Activated naive CD4-positive, alpha-beta T cell treated with Interleukin-2 at 50 U/mL for 16 hours (primary cell): ENCODE data around the gene SH3YL1.

Experiments
- DNase-seq: peaks from one replicate; pipeline ENCODE4 v3.0.0-alpha.2; 2020

SH3YL1 gene

DNA sequence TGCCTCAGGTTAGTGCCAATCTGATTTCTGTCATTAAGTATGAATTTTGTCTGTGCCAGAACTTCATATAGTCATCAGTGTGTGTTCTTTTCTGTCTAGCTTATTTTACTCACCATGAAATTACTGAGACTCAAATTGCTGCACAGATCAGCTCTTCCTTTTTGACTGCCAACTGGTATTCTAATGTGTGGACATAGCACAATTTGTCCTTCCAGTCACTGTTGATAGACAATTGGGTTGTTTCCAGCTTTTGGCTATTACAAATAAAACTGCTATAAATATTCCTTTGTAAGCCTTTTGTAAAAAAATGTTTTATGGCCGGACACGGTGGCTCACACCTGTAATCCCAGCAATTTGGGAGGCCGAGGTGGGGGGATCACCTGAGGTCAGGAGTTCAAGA is 7.7 kb downstream of the SH3YL1 start:
- DNase-seq = no peak

DNA sequence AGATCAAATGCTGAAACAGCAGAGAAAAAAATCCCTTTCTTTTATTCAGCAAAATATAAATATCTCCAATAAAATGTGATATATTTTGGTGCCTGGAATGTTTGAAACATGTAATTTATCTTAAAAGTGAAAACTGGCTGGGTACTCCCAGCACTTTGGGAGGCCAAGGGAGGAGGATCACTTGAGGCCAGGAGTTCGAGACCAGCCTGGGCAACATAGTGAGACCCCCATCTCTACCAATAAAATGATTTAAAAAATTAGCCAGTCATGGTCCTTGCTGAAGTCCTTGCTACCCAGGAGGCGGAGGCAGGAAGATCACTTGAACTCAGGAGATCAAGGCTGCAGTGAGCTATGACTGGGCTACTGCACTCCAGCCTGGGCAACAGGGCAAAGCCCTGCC is 8.6 kb downstream of the SH3YL1 start:
- no peak for DNase-seq

DNA sequence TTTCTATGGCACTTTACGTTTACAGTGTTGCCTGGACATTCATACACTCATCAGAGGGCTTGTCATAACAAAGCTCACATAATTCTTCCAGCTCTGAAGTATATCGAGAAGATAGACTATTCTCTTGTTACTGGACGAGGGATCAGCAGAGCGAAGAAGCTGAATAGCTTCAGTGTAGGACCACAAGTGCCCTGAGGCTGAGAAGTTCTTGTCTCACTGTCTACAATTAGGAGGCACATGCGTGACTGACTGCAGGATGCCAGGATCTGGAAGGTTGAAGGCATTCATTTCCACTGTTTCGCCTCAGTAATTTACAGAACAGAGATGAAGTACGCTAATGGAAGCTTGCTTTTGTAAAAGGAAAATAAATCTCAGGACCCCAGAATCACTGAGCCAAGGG is 9.6 kb downstream of the SH3YL1 start:
- no peak for DNase-seq

DNA sequence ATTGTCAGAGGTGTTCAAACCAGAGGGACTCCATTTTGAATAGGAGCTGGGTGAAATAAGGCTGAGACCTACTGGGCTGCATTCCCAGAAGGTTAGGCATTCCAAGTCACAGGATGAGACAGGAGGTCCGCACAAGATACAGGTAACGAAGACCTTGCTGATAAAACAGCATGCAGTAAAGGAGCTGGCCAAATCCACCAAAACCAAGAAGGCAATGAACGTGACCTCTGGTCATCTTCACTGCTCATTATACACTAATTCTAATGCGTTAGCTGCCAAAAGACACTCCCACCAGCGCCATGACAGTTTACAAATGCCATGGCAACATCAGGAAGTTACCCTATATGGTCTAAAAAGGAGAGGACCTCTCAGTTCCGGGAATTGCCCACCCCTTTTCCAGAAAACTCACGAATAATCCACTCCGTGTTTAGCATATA is 10.6 kb downstream of the SH3YL1 start:
- no peak for DNase-seq

DNA sequence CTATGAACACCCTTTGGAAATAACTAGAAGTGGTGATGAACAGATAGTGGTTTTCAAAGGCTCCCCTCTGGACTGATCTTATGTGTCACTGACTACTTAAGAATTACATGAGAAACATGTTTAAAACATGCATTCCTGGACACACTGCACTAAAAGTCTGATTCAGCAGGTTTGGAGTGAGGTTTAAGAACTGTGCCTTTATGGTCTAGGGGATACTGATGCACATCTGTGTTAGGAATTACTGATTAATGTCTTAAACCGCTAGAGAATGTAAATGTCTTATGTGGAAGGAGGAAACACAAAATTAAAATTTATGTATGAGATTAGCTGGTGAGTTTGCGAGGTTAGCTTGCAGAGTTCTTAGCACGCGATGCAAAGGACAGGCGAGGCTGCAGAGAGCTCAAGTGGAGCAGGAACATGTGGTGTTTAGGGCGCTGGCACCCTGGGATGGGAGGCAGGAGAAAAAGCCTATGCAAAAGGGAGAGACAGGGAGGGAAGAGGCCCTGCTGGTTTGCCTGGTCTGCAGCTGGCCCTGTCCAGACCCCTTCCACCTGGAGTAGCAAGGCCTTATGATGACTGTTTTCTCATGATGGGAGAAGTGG is 11.7 kb downstream of the SH3YL1 start:
- DNase-seq = no peak

DNA sequence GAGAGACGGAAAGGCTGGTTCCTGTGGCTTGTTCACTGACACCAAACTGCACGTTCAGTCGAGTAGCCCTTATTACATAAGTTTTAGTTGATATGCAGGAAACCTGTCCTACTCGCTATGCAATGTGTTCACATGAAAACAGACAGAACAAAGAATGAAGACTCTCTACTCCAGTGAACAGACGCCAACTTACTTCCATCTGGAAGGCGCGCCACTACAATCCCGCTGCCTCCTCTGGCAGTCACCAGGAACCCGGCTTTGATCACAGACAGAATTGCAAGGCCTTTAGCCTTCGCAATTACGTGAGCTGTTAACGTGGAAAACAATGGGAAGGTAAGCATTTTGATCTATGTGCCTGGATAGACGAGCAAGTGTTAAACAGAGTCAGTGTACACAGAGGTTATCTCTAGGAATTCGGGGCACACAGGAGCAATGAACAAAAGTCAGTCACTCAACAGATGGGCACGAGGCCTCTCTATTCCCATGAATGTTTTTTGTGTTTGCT is 14.2 kb downstream of the SH3YL1 start:
- no peak for DNase-seq

DNA sequence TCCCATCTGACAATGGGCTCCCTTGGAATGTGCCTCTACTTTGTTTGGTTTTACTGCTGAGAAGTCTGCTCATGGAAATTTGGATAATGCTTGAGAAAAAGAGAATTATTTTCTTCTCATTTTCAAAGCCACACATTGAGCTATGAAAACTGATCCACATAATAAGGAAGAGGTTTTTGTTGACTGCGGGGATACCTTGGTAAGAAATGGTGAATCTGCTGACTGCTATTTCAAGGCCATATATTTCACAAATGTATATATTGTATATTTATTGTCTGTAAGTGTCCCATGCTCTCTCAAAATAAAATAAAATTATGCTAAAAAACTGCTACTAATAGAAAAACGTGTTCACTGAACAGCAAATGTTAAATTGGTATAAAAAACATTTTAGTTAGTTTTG is 15.1 kb downstream of the SH3YL1 start:
- no peak for DNase-seq

DNA sequence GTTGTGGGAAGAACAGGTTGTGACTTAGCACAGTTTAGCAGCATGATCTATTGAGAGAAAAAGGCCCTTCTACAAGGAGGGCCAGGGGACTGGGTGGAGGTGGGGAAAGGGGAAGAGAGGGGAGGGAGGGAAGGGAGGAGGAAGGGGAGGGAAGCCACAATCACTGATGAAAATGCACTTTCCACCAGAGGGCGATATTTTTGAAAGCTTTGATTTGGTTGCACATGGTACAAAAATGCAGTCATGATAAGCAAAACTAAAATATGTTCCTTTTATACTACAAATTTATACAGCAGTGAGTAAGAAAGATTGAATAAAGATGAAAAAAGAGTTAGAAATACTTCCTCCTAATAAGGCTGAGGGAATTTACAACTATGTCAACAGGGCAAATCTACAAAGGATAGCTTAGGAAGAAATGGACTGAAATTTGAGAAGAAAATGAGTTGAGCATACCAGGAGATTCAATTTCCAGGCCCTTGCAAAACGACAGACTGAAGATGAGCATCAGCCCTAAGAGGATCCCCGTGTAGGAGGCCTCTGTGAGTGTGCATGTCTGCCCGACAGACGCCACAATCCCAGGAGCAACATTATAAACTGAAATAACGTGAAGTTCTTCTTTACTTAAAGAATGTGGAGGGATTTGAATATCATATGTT is 17.2 kb downstream of the SH3YL1 start:
- DNase-seq = no peak

DNA sequence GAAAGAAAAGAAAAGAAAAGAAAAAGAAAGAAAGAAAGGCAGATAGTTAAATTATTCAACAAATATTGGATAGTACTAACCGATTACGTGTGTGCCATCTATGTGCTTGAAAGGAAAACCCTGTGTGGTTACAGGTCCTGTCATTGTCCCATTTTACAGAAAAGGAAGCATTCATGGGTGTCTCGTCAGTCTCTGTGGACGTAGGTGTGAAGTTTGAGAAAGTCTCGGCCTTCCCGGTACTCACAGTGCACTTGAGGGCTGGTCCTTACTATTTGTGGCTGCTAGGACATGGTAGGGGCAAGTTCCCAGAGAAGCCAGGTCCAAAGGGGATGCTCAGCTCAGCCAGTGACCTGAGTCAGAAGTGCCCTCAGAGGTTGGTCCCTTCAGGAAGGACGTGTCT is 19.3 kb downstream of the SH3YL1 start:
- no peak for DNase-seq

DNA sequence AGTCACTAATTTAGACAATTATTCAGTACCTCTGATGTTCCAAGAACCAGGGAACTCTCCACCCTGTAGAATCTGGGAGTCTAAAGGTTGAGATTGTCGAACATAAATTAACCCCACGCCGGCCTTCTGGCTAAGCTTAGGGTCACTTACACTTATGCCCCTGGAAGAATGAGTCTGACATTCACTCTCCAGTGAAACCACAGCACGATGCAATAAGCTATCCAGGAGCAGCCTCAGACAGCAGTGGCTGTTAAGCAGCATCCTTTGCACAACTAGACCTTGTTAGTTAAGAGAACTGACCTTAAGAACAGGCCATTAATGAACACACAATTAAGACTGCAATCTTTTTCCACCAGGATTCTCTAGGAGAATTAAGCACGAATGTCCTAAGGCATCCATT is 25.0 kb downstream of the SH3YL1 start:
- no peak for DNase-seq

DNA sequence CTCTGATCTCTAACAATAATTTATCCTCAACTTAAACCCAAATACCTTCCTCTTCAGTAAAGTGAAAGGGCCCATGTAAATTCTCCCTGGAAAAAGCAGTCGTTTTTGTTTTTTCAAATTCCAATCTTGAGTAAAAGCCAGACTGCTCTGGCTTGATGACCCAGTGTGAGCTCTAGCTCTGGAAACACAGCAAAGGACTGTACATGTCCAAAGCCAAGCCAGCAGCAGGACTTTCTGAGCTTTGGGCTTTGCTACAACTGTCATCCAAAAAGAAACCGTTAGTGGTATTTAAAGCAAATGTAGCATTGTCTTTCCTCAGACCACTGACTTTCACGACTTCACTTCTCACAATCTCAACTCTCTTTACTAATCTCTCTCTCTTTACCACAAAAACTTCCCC is 25.4 kb downstream of the SH3YL1 start:
- DNase-seq = no peak

DNA sequence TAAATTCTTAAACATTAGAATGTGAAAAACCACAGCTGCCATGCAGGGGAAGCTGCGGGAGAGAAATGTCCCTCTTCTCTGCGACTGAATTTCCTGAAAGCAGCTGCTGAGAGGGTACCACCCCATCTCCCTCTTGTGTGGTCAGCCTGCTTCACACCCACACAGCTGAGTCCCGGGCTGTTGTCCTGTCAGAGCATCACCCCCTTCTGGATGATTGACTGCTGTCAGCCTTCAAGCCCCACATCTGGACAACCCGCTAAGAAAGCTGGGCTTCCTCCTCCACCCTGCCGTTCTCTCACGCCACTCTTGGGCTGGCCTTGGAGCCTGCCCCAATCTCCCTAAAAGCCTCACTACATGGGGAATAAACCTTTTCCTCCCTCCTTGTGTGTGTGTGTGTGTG is 26.0 kb downstream of the SH3YL1 start:
- DNase-seq = no peak

DNA sequence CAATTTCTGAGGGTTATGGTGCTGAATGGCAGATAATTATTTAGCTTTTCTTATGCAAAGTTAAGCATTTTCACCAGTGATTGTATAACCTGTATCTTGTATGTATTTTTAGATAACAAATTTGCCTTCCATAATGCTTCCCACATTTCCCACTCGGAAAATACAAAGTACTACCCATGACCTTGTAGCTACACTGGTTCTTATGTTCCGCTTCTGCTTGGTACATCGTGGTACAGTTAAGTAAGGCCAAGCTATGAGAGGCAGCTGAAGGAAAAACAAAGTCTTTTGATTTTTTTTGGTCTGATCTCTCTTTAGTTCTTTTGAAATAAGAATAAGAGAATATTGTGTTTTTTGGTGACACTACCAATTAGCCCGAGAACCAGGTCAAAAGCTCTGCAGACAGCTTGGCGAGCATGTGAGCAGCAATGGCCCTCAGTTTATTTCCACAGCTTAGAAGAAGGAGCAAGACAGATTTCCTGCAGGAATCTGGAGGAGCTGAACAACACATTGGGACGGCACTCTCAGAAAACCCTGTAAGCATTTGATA is 26.8 kb downstream of the SH3YL1 start:
- DNase-seq = no peak

DNA sequence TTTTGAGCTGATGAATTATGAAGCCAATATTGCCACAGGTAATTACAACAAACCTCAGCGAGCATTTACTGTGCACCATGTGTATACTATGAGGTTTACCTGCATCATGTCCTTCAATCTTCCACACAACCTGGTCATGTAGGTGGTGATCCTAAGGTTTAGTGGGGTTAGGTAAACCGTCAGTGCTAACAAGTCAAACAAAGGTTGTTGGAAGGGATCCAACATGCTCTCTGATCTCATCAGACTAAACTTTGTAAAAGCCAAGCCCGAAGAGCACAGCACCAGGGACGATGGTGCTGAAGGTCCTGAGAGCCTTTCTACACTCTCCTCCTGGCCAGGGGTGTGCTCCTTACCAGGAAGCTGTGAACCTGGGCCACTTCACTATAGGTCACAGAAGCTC is 29.4 kb downstream of the SH3YL1 start:
- no peak for DNase-seq

DNA sequence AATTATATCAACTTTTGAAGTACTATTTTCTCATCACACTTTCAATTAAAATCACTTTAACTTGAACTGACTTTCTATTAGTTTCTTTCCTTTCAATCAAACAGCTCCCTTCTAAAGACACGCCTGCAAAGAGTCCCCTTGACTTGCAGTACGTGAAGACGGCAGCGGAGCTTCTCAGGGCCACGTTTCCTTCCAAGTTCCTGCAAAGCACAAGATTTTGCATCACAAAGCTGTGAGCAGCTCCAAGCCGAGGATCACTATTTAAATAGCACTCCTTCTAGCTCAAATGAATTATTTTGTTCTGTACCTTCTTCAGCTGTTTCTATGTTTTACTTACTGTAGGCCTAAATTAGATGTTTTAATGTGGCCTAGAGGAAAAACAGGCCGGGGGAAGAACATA is 30.8 kb downstream of the SH3YL1 start:
- no peak for DNase-seq

DNA sequence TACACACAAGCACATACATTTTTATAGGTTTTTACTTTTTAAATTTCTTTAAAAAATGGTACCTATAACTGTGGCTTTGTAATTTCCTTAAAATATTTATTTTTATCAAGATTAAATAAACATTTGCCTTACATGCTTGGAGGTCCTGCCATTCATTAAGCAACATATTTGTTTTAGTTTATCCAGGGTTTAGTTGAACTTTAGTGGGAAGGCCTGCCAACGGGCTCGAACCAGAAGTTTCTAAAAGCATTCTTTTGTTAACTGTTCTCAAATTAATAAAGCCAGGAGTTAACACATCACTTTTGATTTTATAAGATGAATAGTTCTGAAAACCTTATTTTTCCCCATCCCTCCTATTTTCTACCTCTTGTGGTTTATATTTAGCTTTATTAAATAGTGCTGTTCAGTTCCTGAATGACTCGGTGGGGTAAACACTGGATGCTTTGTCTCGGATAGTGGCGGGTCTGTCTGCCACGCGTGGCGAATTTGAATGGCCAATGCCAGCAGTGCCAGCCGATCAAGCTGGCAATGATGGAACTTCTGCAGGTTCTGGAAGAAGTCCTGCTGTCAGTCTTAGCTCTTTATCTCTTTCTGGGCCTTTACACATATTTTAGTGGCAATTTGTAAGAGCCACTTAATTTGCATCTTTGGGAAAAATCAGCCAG is 32.2 kb downstream of the SH3YL1 start:
- no peak for DNase-seq

DNA sequence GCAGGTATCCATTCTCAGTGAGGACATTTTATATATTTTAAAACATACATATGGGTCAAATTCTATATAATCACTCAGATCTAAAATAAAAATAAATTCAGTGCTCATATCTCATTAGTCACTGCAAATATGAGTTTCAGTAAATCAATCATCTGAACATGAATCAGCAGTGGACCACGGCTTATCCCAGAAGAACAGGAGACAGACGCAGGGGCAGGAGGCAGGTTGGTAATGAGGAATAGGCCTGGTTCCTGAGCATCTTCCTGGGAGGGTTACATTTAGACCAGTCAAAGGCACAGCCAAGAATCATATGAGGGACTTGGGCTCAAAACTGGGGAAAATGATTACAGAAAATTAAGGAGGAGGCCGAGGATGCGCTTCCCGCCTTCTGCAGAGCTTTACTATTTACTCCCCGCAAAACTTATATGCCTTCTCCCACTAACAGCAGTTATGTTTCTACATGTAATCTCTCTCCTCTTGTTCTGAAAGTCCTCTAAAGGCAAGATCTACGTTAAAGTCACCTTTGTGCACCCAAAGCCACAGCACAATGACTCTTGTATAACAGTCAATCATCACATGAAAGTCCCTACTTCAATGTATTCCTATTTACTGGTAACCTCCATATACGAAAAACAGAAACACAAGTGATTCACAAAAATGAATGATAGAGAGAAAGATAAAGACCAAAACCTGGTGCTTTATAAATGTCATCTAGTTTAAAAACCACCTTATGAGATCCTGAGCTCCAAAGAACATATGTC is 35.1 kb downstream of the SH3YL1 start:
- DNase-seq = no peak

DNA sequence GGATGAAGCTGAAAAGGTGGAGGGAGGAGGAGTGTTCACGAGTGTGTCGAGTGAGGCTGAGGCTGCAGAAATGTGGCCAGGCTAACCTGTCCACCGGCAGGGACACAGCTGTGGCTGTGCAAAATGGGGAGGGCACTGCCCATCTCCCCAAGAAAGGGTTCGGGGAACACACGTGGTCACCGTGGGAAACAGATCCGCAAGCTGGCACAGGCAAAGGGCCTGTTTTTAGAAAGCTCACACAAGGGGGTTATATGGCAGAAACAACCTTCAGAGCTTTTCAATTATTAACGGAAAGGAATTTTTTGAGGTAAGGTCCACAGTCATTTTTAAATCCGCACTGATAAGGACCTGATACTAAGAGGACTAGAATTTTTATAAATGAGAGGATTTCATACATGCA is 35.7 kb downstream of the SH3YL1 start:
- DNase-seq = no peak

DNA sequence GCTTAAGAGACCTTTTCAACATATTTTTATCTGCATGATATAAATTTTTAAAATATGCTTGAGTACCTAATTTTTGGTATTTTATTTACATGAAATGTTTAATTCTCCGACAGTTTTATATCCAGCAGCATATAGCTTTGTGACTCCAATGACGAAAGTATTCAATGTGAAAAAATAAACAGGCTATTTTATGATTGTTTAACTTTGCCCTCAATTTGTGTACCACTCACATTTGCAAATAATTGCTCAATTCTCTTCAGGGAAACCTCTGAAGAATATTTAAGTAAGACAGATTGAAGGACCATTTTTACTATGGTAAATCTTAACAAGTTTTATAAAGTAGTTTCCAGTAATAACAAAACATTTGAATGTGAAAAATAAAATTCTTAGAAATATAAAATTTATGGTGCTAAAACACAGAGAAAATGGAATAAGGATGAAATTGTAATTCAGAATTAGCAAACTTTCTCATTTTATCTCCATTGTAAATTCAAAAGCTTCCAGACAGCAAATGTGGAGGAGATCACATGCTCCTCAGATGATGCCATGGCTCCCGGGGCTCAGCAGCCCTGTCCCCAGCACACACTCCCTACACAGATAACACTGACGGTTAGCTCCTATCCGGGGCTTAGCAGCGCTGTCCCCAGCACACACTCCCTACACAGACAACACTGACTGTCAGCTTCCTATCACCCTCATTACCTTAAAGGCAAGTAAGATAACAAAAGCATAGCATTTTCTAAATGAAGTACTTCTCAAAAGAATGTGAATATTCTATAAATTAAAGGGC is 39.7 kb downstream of the SH3YL1 start:
- DNase-seq = no peak

DNA sequence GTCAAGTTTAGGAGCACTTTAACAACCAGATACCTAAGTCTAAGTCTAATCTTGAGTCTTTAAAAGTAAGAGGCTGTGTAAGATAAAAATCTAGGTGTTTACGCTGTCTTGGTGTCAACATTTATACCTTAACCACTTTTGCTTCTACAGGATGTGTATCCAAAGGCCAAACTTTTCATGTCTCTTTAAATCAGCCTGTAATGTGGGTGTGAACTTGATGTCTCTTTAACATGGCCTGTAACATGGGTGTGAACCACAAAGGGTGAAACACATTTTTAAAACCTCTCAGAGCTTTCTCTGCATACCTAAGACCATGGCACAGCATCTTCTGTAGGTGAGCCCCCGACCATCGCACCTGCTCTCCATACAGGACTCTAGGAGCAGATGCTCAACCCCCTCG is 40.4 kb downstream of the SH3YL1 start:
- no peak for DNase-seq

DNA sequence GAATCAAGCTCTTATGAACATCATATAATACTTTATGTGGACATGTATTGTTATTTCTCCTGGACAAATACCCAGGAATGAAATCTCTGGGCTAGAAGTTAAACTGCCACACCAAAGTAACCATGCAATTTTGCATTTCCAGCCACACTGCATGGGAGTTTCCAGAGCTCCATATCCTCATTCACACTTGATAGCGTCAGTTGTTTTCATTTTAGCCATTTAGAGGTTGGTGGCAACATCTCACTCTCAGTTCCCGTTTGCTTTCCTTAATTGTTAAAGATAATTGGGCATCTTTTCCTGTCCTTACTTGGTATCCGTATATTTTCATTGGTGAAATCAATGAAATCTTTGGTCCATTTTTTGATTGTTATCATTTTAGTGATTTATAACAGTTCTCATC is 47.8 kb downstream of the SH3YL1 start:
- no peak for DNase-seq

DNA sequence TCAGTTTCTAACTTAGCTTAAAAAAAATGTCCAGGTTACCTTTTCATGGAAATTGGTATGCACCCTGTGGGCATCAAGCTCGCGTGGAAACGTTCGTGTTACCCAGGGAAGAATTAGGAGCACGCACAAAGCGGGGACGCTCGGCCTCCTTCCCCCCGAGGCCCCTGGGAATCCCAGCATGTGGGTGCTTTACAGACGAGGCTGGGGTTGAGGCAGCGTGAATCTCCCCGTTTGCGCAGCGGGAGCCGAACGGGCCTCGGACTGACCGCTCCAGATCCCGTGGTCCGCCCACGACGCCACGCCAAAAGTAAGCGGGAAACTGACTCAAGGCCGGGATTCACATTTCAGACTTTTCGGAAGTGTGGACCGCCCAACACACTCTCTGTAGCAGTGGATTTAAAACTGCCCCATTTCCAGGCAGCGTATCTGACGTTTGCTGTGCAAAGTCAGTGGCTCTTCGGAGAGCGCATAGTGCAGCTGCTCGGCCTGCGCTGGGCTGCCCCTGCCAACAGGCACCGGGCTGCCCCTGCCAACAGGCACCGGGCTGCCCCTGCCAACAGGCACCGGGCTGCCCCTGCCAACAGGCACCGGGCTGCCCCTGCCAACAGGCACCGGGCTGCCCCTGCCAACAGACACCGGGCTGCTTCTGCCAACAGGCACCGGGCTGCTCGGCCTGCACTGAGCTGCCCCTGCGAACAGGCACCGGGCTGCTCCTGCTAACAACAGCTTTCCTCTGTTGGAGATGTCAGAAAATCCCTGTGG is 49.7 kb downstream of the SH3YL1 start:
- DNase-seq = no peak
